Fibroblast of lung (primary cell): Measurements from ENCODE around the gene KRTAP6-3.

ENCODE experiments used
- EZH2 ChIP-seq: IDR thresholded peaks from 2 replicates; pipeline ENCODE4 v1.5.1; 2012; ENCODE audit warnings: low read length, control low read depth, mild to moderate bottlenecking; ENCODE audit errors: missing control alignments
- TF ChIP-seq, protein P1 (sequence below), 2 donors: IDR thresholded peaks in 1 of 2; conservative IDR thresholded peaks in 1 of 2; 1 replicate in 1 of 2; 2 replicates in 1 of 2; pipeline ENCODE4 v1.5.1; 2011 to 2012; ENCODE audit warnings: low read length in 2 of 2, control low read depth in 1 of 2, inconsistent platforms in 1 of 2, low read depth in 1 of 2, mild to moderate bottlenecking in 1 of 2

DNA sequence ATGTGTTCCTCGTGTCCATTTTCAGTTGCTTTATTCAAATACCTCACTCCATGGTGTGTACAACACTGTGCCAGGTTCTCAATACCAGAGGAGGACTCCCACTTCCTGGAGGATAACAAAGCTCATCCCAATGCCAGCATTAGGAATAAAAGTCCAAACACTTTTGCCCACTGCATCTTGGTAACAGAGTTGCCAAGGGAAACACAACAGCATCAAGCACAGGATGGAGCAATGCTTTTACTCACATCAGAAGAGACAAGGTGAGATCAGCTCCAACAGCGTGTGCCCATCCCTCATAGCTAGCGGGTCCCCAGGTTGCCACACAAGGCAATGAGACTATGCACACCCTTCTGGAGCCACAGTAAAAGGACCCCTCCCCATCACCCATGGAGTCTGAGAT is 31.1 kb downstream of the KRTAP6-3 start:
- TF ChIP-seq, protein P1, sequence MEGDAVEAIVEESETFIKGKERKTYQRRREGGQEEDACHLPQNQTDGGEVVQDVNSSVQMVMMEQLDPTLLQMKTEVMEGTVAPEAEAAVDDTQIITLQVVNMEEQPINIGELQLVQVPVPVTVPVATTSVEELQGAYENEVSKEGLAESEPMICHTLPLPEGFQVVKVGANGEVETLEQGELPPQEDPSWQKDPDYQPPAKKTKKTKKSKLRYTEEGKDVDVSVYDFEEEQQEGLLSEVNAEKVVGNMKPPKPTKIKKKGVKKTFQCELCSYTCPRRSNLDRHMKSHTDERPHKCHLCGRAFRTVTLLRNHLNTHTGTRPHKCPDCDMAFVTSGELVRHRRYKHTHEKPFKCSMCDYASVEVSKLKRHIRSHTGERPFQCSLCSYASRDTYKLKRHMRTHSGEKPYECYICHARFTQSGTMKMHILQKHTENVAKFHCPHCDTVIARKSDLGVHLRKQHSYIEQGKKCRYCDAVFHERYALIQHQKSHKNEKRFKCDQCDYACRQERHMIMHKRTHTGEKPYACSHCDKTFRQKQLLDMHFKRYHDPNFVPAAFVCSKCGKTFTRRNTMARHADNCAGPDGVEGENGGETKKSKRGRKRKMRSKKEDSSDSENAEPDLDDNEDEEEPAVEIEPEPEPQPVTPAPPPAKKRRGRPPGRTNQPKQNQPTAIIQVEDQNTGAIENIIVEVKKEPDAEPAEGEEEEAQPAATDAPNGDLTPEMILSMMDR (conservative IDR thresholded peaks at IDR 0.05 in 1 of 2, IDR thresholded peaks at IDR 0.05 in 1 of 2; ENCODE audit: low read depth in 1 of 2, low read length in 2 of 2), result no peak
- no peak for TF ChIP-seq EZH2
